Naive thymus-derived CD4-positive, alpha-beta T cell (primary cell): ENCODE measurements around the gene TGFBR2. TPM values are rescaled to one million over a fixed set of nuclear protein-coding genes. Genes with fewer than 3 reads are reported as not detected.
A peak's percentile ranks its signal among the peaks of the same experiment; 100 is the strongest.

Source experiments
- ATAC-seq: fragments of 150-1000 bp; cut with Tn5 transposase; 2 replicates; pipeline ENCODE4 v1.10.0; 2021; ENCODE audit warnings: mild to moderate bottlenecking, moderate library complexity
- CTCF ChIA-PET: fragments of 350-600 bp; sonication (Branson Sonifier 250); formaldehyde crosslinking; loops from one replicate; lab custom pipeline; 2021; ENCODE audit warnings: antibody characterized with exemption; lab: Charles Lee
- POLR2A ChIA-PET: fragments of 350-600 bp; sonication (Branson Sonifier 250); formaldehyde crosslinking; loops from one replicate; lab custom pipeline; 2021; ENCODE audit warnings: antibody characterized with exemption, inconsistent platforms; lab: Charles Lee
- DNase-seq, 9 donors: peaks; one replicate each; pipeline versions ENCODE4 v3.0.0 to v3.0.0-alpha.2; 2020 to 2022; ENCODE audit warnings: mixed read lengths in 1 of 9
- H3K27ac ChIP-seq: one replicate; pipeline ENCODE4 v1.7.0; 2013; ENCODE audit warnings: mild to moderate bottlenecking, low read depth, low read length, moderate library complexity
- H3K27me3 ChIP-seq, 2 donors: one replicate each; pipeline ENCODE4 v1.7.0; 2013; ENCODE audit warnings: low read length in 2 of 2, mild to moderate bottlenecking in 2 of 2, moderate library complexity in 2 of 2; ENCODE audit not compliant: control insufficient read depth in 2 of 2, insufficient read depth in 2 of 2
- H3K36me3 ChIP-seq, 3 experiments: 1 replicate in 2 of 3; 2 replicates in 1 of 3; pipeline ENCODE4 v1.7.0; 2013; ENCODE audit warnings: low read length in 3 of 3, mild to moderate bottlenecking in 3 of 3, moderate library complexity in 1 of 3; ENCODE audit not compliant: insufficient read depth in 3 of 3, control insufficient read depth in 2 of 3
- H3K4me1 ChIP-seq, 2 donors: one replicate each; pipeline ENCODE4 v1.7.0; 2013; ENCODE audit warnings: low read length in 2 of 2, mild to moderate bottlenecking in 2 of 2, moderate library complexity in 1 of 2; ENCODE audit not compliant: control insufficient read depth in 2 of 2, insufficient read depth in 2 of 2
- H3K4me3 ChIP-seq: 2 replicates; pipeline ENCODE4 v1.7.0; 2013; ENCODE audit warnings: mild to moderate bottlenecking, low read length
- H3K9me3 ChIP-seq, 3 experiments: 1 replicate in 2 of 3; 2 replicates in 1 of 3; pipeline ENCODE4 v1.7.0; 2013; ENCODE audit warnings: low read length in 3 of 3; ENCODE audit not compliant: control insufficient read depth in 2 of 3
- H3K27ac Mint-ChIP-seq, 9 donors: one replicate each; pipeline ENCODE4 v1.8.0; 2020 to 2022; ENCODE audit warnings: mixed read lengths in 9 of 9, mild to moderate bottlenecking in 8 of 9, moderate library complexity in 5 of 9, inconsistent platforms in 2 of 9
- H3K27me3 Mint-ChIP-seq, 5 donors: one replicate each; pipeline ENCODE4 v1.8.0; 2021 to 2022; ENCODE audit warnings: mixed read lengths in 5 of 5, mild to moderate bottlenecking in 1 of 5
- H3K36me3 Mint-ChIP-seq, 5 donors: one replicate each; pipeline ENCODE4 v1.8.0; 2020 to 2022; ENCODE audit warnings: mixed read lengths in 5 of 5, mild to moderate bottlenecking in 3 of 5, inconsistent platforms in 1 of 5
- H3K4me1 Mint-ChIP-seq, 7 donors: one replicate each; pipeline ENCODE4 v1.8.0; 2020 to 2022; ENCODE audit warnings: mixed read lengths in 7 of 7, mild to moderate bottlenecking in 3 of 7, inconsistent platforms in 1 of 7
- H3K4me3 Mint-ChIP-seq, 10 donors: one replicate each; pipeline ENCODE4 v1.8.0; 2020 to 2022; ENCODE audit warnings: mild to moderate bottlenecking in 10 of 10, mixed read lengths in 10 of 10, moderate library complexity in 6 of 10, inconsistent platforms in 2 of 10
- H3K9me3 Mint-ChIP-seq, 11 donors: one replicate each; pipeline ENCODE4 v1.8.0; 2020 to 2022; ENCODE audit warnings: mixed read lengths in 11 of 11, mild to moderate bottlenecking in 4 of 11, inconsistent platforms in 1 of 11, moderate library complexity in 1 of 11
- intact Hi-C, 2 donors: fragments of 100-400 bp; cut with micrococcal nuclease; formaldehyde crosslinking; loops; one replicate each; pipeline ENCODE4 v1.15.1; 2023
- polyA plus RNA-seq, 2 donors: library from polyadenylated mRNA; unstranded; fragments of 300-500 nt; fragmentation: Illumina TruSeq; gene quantifications; one replicate each; pipeline ENCODE4 v1.2.3, GENCODE V29; 2021
- total RNA-seq, 6 experiments: library from RNA in 5 of 6; stranded (reverse) in 5 of 6; gene quantifications; 1 replicate in 5 of 6; 2 replicates in 1 of 6; pipeline ENCODE4 v1.2.3 and lab custom pipeline; 2021 to 2026

The TGFBR2 gene
- total and polyA plus RNA-seq, 7 experiments from 2014 or later: 63.0 to 263 (median 155) TPM

GRCh38 chr3:30679045-30679444 is 72.6 kb downstream of the TGFBR2 start:
- Histone ChIP-seq H3K36me3 (peaks cover 21 to 73% (median 42%) of the 10 kb centered on the region in 3 experiments), H3K4me3 (no peak overlapping the region), H3K27ac (peak overlapping the region; percentile 25), H3K4me1 (peaks cover 27 to 79% of the 10 kb centered on the region in 2 donors), H3K9me3 (no peaks in the 10 kb centered on the region), H3K27me3 (no peaks in the 10 kb centered on the region)
- ATAC-seq (no peak), DNase-seq (no peak)
- ChIA-PET POLR2A (interaction anchor here (0.5 to 3.5 kb wide), 12 partner anchors 9 to 473 kb away, joined by 3 to 34 read pairs (median 4); partner anchors contain the start of gene TGFBR2), CTCF (interaction anchor here (0.6 to 1.4 kb wide), 4 partner anchors 14 to 359 kb away, joined by 3 to 4 read pairs (median 4); no protein-coding TSS in a partner anchor)
- H3K4me1 Mint-ChIP-seq: peaks cover 71 to 100% (median 93%) of the 10 kb centered on the region in 7 donors
- intact Hi-C loops: no loop called here
- H3K9me3 Mint-ChIP-seq: peaks cover 0 to 4% (median 0%) of the 10 kb centered on the region in 11 donors
- H3K27me3 Mint-ChIP-seq: no peaks in the 10 kb centered on the region
- H3K27ac Mint-ChIP-seq: peak overlapping the region; percentile 81 to 99 (median 95)
- H3K4me3 Mint-ChIP-seq: peak overlapping the region; percentile 24 to 93 (median 74)
- H3K36me3 Mint-ChIP-seq: peaks cover 39 to 85% (median 73%) of the 10 kb centered on the region in 5 donors

GRCh38 chr3:30680789-30681648 is 74.6 kb downstream of the TGFBR2 start:
- no peaks in the 10 kb centered on the region for H3K9me3 ChIP-seq
- peak overlapping the region; percentile 52 for H3K27ac ChIP-seq
- H3K4me1 ChIP-seq: peaks cover 32 to 89% of the 10 kb centered on the region in 2 donors
- H3K27me3 ChIP-seq: no peaks in the 10 kb centered on the region
- ATAC-seq (no peak), DNase-seq (peak in 1 of 9 donors; percentile 24)
- Mint-ChIP-seq H3K4me3 (peak overlapping the region; percentile 39 to 88 (median 78)), H3K4me1 (peaks cover 66 to 100% (median 93%) of the 10 kb centered on the region in 7 donors), H3K27me3 (no peaks in the 10 kb centered on the region), H3K36me3 (peaks cover 35 to 78% (median 67%) of the 10 kb centered on the region in 5 donors), H3K9me3 (peaks cover 0 to 4% (median 0%) of the 10 kb centered on the region in 11 donors), H3K27ac (peak overlapping the region; percentile 62 to 98 (median 93))
- H3K36me3 ChIP-seq: peaks cover 10 to 73% (median 30%) of the 10 kb centered on the region in 3 experiments
- ChIA-PET CTCF (interaction anchor here (1.0 to 1.2 kb wide), 2 partner anchors 12 to 14 kb away, joined by 3 read pairs; no protein-coding TSS in a partner anchor), POLR2A (interaction anchor here (0.7 to 3.1 kb wide), 7 partner anchors 9 to 45 kb away, joined by 3 to 13 read pairs (median 4); no protein-coding TSS in a partner anchor)
- H3K4me3 ChIP-seq: no peak overlapping the region
- intact Hi-C loops: loop anchor here (1.0 to 2.0 kb wide), 4 partner anchors 8 to 66 kb away; no protein-coding TSS in a partner anchor

GRCh38 chr3:30681649-30682211 is 75.3 kb downstream of the TGFBR2 start:
- Histone ChIP-seq H3K27me3 (no peaks in the 10 kb centered on the region), H3K27ac (peak overlapping the region; percentile 52), H3K4me1 (peaks cover 32 to 84% of the 10 kb centered on the region in 2 donors), H3K36me3 (peaks cover 7 to 72% (median 28%) of the 10 kb centered on the region in 3 experiments), H3K4me3 (no peak overlapping the region), H3K9me3 (no peaks in the 10 kb centered on the region)
- CTCF ChIA-PET: interaction anchor here (1.0 to 1.2 kb wide), 2 partner anchors 11 to 14 kb away, joined by 3 read pairs; no protein-coding TSS in a partner anchor
- ATAC-seq: peak; percentile 51
- peaks cover 61 to 100% (median 93%) of the 10 kb centered on the region in 7 donors for H3K4me1 Mint-ChIP-seq
- intact Hi-C loops: loop anchor here (1.0 to 2.0 kb wide), 4 partner anchors 8 to 67 kb away; no protein-coding TSS in a partner anchor
- peak overlapping the region; percentile 39 to 88 (median 78) for H3K4me3 Mint-ChIP-seq
- H3K36me3 Mint-ChIP-seq: peaks cover 31 to 77% (median 67%) of the 10 kb centered on the region in 5 donors
- no peaks in the 10 kb centered on the region for H3K27me3 Mint-ChIP-seq
- POLR2A ChIA-PET: interaction anchor here (1.0 to 3.1 kb wide), 8 partner anchors 10 to 59 kb away, joined by 3 to 13 read pairs (median 5); no protein-coding TSS in a partner anchor
- peaks cover 0 to 4% (median 0%) of the 10 kb centered on the region in 11 donors for H3K9me3 Mint-ChIP-seq
- DNase-seq: peak in 2 of 9 donors; percentile 25 to 26
- peak overlapping the region; percentile 62 to 98 (median 93) for H3K27ac Mint-ChIP-seq

- no peak overlapping the region for H3K4me3 ChIP-seq
- no peaks in the 10 kb centered on the region for H3K9me3 ChIP-seq
- peak; percentile 48 for ATAC-seq
- H3K36me3 Mint-ChIP-seq: peaks cover 25 to 77% (median 66%) of the 10 kb centered on the region in 5 donors
- H3K27ac Mint-ChIP-seq: peak overlapping the region; percentile 62 to 98 (median 93)
- CTCF ChIA-PET: interaction anchor here (1.0 kb wide), 1 partner anchor 9 kb away, joined by 4 read pairs; no protein-coding TSS in a partner anchor
- H3K4me1 Mint-ChIP-seq: peaks cover 60 to 100% (median 93%) of the 10 kb centered on the region in 7 donors
- peaks cover 10 to 72% (median 21%) of the 10 kb centered on the region in 3 experiments for H3K36me3 ChIP-seq
- no peaks in the 10 kb centered on the region for H3K27me3 Mint-ChIP-seq
- no peak for DNase-seq
- peaks cover 32 to 80% of the 10 kb centered on the region in 2 donors for H3K4me1 ChIP-seq
- no peaks in the 10 kb centered on the region for H3K9me3 Mint-ChIP-seq
- H3K4me3 Mint-ChIP-seq: peak overlapping the region; percentile 1 to 88 (median 77)
- H3K27me3 ChIP-seq: no peaks in the 10 kb centered on the region
- POLR2A ChIA-PET: interaction anchor here (0.6 to 3.1 kb wide), 7 partner anchors 11 to 60 kb away, joined by 3 to 13 read pairs (median 6); no protein-coding TSS in a partner anchor
- intact Hi-C loops: loop anchor here in 1 of 2 donors (1.0 kb wide), 1 partner anchor 9 kb away; no protein-coding TSS in a partner anchor
- H3K27ac ChIP-seq: peak overlapping the region; percentile 6
Observed at GRCh38 chr3:30682434-30683155, 76.2 kb downstream of the TGFBR2 start.

- H3K9me3 Mint-ChIP-seq: no peaks in the 10 kb centered on the region
Observed at GRCh38 chr3:30683769-30684168, 77.4 kb downstream of the TGFBR2 start.

More at GRCh38 chr3:30683769-30684168, 77.4 kb downstream of the TGFBR2 start:
- Histone ChIP-seq H3K9me3 (no peaks in the 10 kb centered on the region), H3K36me3 (peaks cover 10 to 74% (median 13%) of the 10 kb centered on the region in 3 experiments), H3K4me1 (peaks cover 37 to 82% of the 10 kb centered on the region in 2 donors), H3K27ac (peak overlapping the region; percentile 24), H3K27me3 (no peaks in the 10 kb centered on the region), H3K4me3 (no peak overlapping the region)
- no peak for ATAC-seq
- H3K27me3 Mint-ChIP-seq: no peaks in the 10 kb centered on the region
- H3K4me1 Mint-ChIP-seq: peaks cover 61 to 100% (median 98%) of the 10 kb centered on the region in 7 donors
- peak overlapping the region in 9 of 10 donors; percentile 5 to 67 (median 61) for H3K4me3 Mint-ChIP-seq
- POLR2A ChIA-PET: interaction anchor here (0.8 to 1.0 kb wide), 2 partner anchors 17 to 45 kb away, joined by 3 read pairs; no protein-coding TSS in a partner anchor
- no peak for DNase-seq
- H3K27ac Mint-ChIP-seq: peak overlapping the region; percentile 61 to 98 (median 89)
- intact Hi-C loops: no loop called here
- CTCF ChIA-PET: interaction anchor here (1.5 kb wide), 1 partner anchor 9 kb away, joined by 4 read pairs; no protein-coding TSS in a partner anchor
- H3K36me3 Mint-ChIP-seq: peaks cover 26 to 79% (median 67%) of the 10 kb centered on the region in 5 donors
